GM21528 (cell line): ENCODE results near the gene MOCS2.
"Not testable (repeated sequence)": the region's sequence is repeated elsewhere in the genome, so short reads cannot be mapped to it uniquely, and the experiment has no call there.

Source experiments
- ATAC-seq: cut with Tn5 transposase; IDR thresholded peaks from one replicate; pipeline ENCODE4 v1.9.1; 2021; ENCODE audit warnings: mild to moderate bottlenecking, moderate library complexity; ENCODE audit not compliant: unreplicated experiment, low FRiP score

MOCS2 gene

GRCh38 chr5:53109443-53110127 is at the start of gene MOCS2:
TSS of gene MOCS2 (minus strand) at chr5:53109757. CDS start at chr5:53107174, 2,583 bp downstream.
- ATAC-seq, result peak; percentile 98

- ATAC-seq, result no peak
These were observed 42.3 kb upstream of the MOCS2 start for GRCh38 chr5:53151713-53152458.

GRCh38 chr5:53133020-53133419 is 23.5 kb upstream of the MOCS2 start:
- ATAC-seq, result no peak

- ATAC-seq, result no peak
These were observed 20.7 kb upstream of the MOCS2 start for GRCh38 chr5:53130266-53130665.

GRCh38 chr5:53128481-53128880 is 18.9 kb upstream of the MOCS2 start:
- ATAC-seq, result no peak

GRCh38 chr5:53127107-53127506 is 17.6 kb upstream of the MOCS2 start:
- no peak for ATAC-seq

- no peak for ATAC-seq
These were observed 17.0 kb upstream of the MOCS2 start for GRCh38 chr5:53126521-53126920.

GRCh38 chr5:53123702-53124101 is 14.1 kb upstream of the MOCS2 start:
- no peak for ATAC-seq

- no peak for ATAC-seq
These were observed 10.6 kb upstream of the MOCS2 start for GRCh38 chr5:53120165-53120564.

GRCh38 chr5:53118879-53119278 is 9.3 kb upstream of the MOCS2 start:
- no peak for ATAC-seq

GRCh38 chr5:53116597-53116996 is 7.0 kb upstream of the MOCS2 start:
- ATAC-seq, result no peak

- ATAC-seq, result no peak
These were observed 5.4 kb upstream of the MOCS2 start for GRCh38 chr5:53114988-53115387.

- ATAC-seq, result no peak
These were observed 4.4 kb upstream of the MOCS2 start for GRCh38 chr5:53113947-53114346.

GRCh38 chr5:53112909-53113308 is 3.4 kb upstream of the MOCS2 start:
- no peak for ATAC-seq

GRCh38 chr5:53112307-53112706 is 2.8 kb upstream of the MOCS2 start:
- ATAC-seq, result not testable (repeated sequence)

GRCh38 chr5:53111139-53111538 is 1.6 kb upstream of the MOCS2 start:
- no peak for ATAC-seq

GRCh38 chr5:53110156-53110555 is 599 bp upstream of the MOCS2 start:
- peak; percentile 21 for ATAC-seq

GRCh38 chr5:53109056-53109442 is 508 bp downstream of the MOCS2 start:
- ATAC-seq, result peak; percentile 24

- ATAC-seq, result no peak
These were observed 3.8 kb downstream of the MOCS2 start for GRCh38 chr5:53105611-53106300.

GRCh38 chr5:53100606-53101005 is 9.0 kb downstream of the MOCS2 start:
- ATAC-seq, result no peak

GRCh38 chr5:53099546-53099945 is 10.0 kb downstream of the MOCS2 start:
- ATAC-seq, result no peak
